GM23338 (cell line): ENCODE data around the gene TIMM22. TPM values are rescaled to one million over a fixed set of nuclear protein-coding genes. Genes with fewer than 3 reads are reported as not detected.

Experiments
- ATAC-seq: fragments of 200-7000 bp; cut with Tn5 transposase; 3 replicates; pipeline ENCODE4 v1.9.1; 2020
- DNase-seq: peaks from one replicate; pipeline ENCODE4 v3.0.0-alpha.2; 2015; ENCODE audit warnings: low spot score
- H2AFZ ChIP-seq: fragments of 200-600 bp; sonication (generic); 2 replicates; pipeline ENCODE4 v1.8.0; 2016; ENCODE audit warnings: antibody characterized with exemption, mild to moderate bottlenecking, moderate library complexity
- H3F3A ChIP-seq: fragments of 200-600 bp; sonication (generic); replicated peaks from 2 replicates; pipeline ENCODE4 v1.8.0; 2017; ENCODE audit warnings: antibody characterized with exemption, mixed run types, low read depth
- H3K27ac ChIP-seq: fragments of 200-600 bp; sonication (generic); 2 replicates; pipeline ENCODE4 v1.6.1; 2016; ENCODE audit warnings: low read depth
- H3K27me3 ChIP-seq: fragments of 200-600 bp; sonication (generic); 2 replicates; pipeline ENCODE4 v1.8.0; 2016; ENCODE audit warnings: mild to moderate bottlenecking, mixed run types, moderate library complexity; ENCODE audit not compliant: insufficient read depth
- H3K36me3 ChIP-seq: fragments of 200-600 bp; sonication (generic); 2 replicates; pipeline ENCODE4 v1.8.0; 2016; ENCODE audit warnings: mild to moderate bottlenecking; ENCODE audit not compliant: insufficient read depth
- H3K4me1 ChIP-seq: fragments of 200-600 bp; sonication (generic); 2 replicates; pipeline ENCODE4 v1.8.0; 2016; ENCODE audit warnings: mild to moderate bottlenecking, moderate library complexity; ENCODE audit not compliant: insufficient read depth
- H3K4me2 ChIP-seq: fragments of 200-600 bp; sonication (generic); 2 replicates; pipeline ENCODE4 v1.7.1; 2017; ENCODE audit warnings: mixed run types
- H3K4me3 ChIP-seq: fragments of 200-600 bp; sonication (generic); 2 replicates; pipeline ENCODE4 v1.6.1; 2016; ENCODE audit warnings: mixed run types
- H3K79me2 ChIP-seq: fragments of 200-600 bp; sonication (generic); replicated peaks from 2 replicates; pipeline ENCODE4 v1.8.0; 2017; ENCODE audit warnings: mild to moderate bottlenecking; ENCODE audit not compliant: insufficient read depth
- H3K9me2 ChIP-seq: fragments of 200-600 bp; sonication (generic); 2 replicates; pipeline ENCODE4 v1.8.0; 2017; ENCODE audit not compliant: insufficient read depth
- H4K20me1 ChIP-seq: fragments of 200-600 bp; sonication (generic); replicated peaks from 2 replicates; pipeline ENCODE4 v1.8.0; 2017; ENCODE audit warnings: mild to moderate bottlenecking; ENCODE audit not compliant: insufficient read depth
- H3K27ac Mint-ChIP-seq: 2 replicates; pipeline ENCODE4 v1.8.0; 2020; ENCODE audit warnings: inconsistent platforms, mild to moderate bottlenecking, moderate library complexity, mixed read lengths
- H3K27me3 Mint-ChIP-seq: 3 replicates; pipeline ENCODE4 v1.8.0; 2022; ENCODE audit warnings: low read depth, mild to moderate bottlenecking, moderate library complexity, mixed read lengths, inconsistent platforms; ENCODE audit not compliant: insufficient read depth, poor library complexity
- H3K36me3 Mint-ChIP-seq: 3 replicates; pipeline ENCODE4 v1.8.0; 2021; ENCODE audit warnings: low read depth, mild to moderate bottlenecking, inconsistent platforms, moderate library complexity, mixed read lengths
- H3K4me1 Mint-ChIP-seq: 3 replicates; pipeline ENCODE4 v1.8.0; 2020; ENCODE audit warnings: mild to moderate bottlenecking, inconsistent platforms, mixed read lengths
- H3K4me3 Mint-ChIP-seq: 3 replicates; pipeline ENCODE4 v1.8.0; 2021; ENCODE audit warnings: moderate library complexity, mild to moderate bottlenecking, inconsistent platforms, mixed read lengths
- H3K9me3 Mint-ChIP-seq: 3 replicates; pipeline ENCODE4 v1.8.0; 2020; ENCODE audit warnings: moderate library complexity, mild to moderate bottlenecking, inconsistent platforms, mixed read lengths
- CREB1 ChIP-seq: fragments of 250-450 bp; sonication (Bioruptor Pico); IDR thresholded peaks from 2 replicates; pipeline ENCODE4 v1.5.0; 2020; ENCODE audit warnings: low read depth, mild to moderate bottlenecking, moderate library complexity
- EZH2 ChIP-seq: fragments of 200-600 bp; sonication (generic); IDR thresholded peaks from one replicate; pipeline ENCODE4 v1.8.0; 2017; ENCODE audit warnings: antibody characterized with exemption, mild to moderate bottlenecking, low read depth; ENCODE audit not compliant: unreplicated experiment
- EZH2phosphoT487 ChIP-seq: fragments of 200-600 bp; sonication (generic); IDR thresholded peaks from one replicate; pipeline ENCODE4 v1.8.1; 2018; ENCODE audit warnings: antibody characterized with exemption; ENCODE audit not compliant: unreplicated experiment
- JUNB ChIP-seq: IDR thresholded peaks from one replicate; pipeline ENCODE4 v1.6.1; 2016; ENCODE audit warnings: antibody characterized with exemption; ENCODE audit not compliant: unreplicated experiment
- NANOG ChIP-seq: IDR thresholded peaks from 2 replicates; pipeline ENCODE4 v1.6.1; 2016; ENCODE audit warnings: antibody characterized with exemption, borderline replicate concordance
- POLR2AphosphoS5 ChIP-seq: IDR thresholded peaks from 2 replicates; pipeline ENCODE4 v1.6.1; 2016; ENCODE audit warnings: antibody characterized with exemption, low read depth
- STAT1 ChIP-seq: IDR thresholded peaks from one replicate; pipeline ENCODE4 v1.6.1; 2016; ENCODE audit warnings: antibody characterized with exemption; ENCODE audit not compliant: unreplicated experiment
- ZNF114 ChIP-seq: fragments of 250-450 bp; sonication (Bioruptor Pico); IDR thresholded peaks from 2 replicates; pipeline ENCODE4 v1.5.0; 2020; ENCODE audit warnings: mild to moderate bottlenecking, moderate library complexity
- ZNF331 ChIP-seq: fragments of 250-450 bp; sonication (Bioruptor Pico); IDR thresholded peaks from 2 replicates; pipeline ENCODE4 v1.5.0; 2020; ENCODE audit warnings: low read depth, mild to moderate bottlenecking, moderate library complexity
- polyA plus RNA-seq: library from polyadenylated mRNA; unstranded; fragments of >200 nt; fragmentation: Nextera tagmentation; extraction: Ambion mirVana; gene quantifications from 2 replicates; pipeline ENCODE4 v1.2.1, GENCODE V29; 2016
- total RNA-seq: library from RNA; depleted of rRNA; stranded (reverse); fragments of >200 nt; shearing (Covaris generic); gene quantifications from 2 replicates; pipeline ENCODE4 v1.2.3, GENCODE V29; 2014
- TF ChIP-seq, protein P1 (sequence below): fragments of 250-450 bp; sonication (Bioruptor Pico); IDR thresholded peaks from 2 replicates; pipeline ENCODE4 v1.5.0; 2020; ENCODE audit warnings: mild to moderate bottlenecking, moderate library complexity
- TF ChIP-seq, protein P2 (sequence below), 2 experiments: fragments of 200-600 bp in 1 of 2; sonication (generic) in 1 of 2; conservative IDR thresholded peaks; 2 replicates each; pipeline versions ENCODE4 v1.5.1 to v1.6.1; 2016 to 2017; ENCODE audit warnings: antibody characterized with exemption in 2 of 2, low read depth in 2 of 2, mild to moderate bottlenecking in 2 of 2, moderate library complexity in 1 of 2
- TF ChIP-seq, protein P3 (sequence below): IDR thresholded peaks from 2 replicates; pipeline ENCODE4 v1.6.1; 2016; ENCODE audit warnings: antibody characterized with exemption
- TF ChIP-seq, protein P4 (sequence below): IDR thresholded peaks from one replicate; pipeline ENCODE4 v1.6.1; 2018; ENCODE audit warnings: antibody characterized with exemption; ENCODE audit not compliant: unreplicated experiment

The TIMM22 gene
- total and polyA plus RNA-seq, 2 experiments from 2014 or later: 21.9 to 24.4 TPM

DNA sequence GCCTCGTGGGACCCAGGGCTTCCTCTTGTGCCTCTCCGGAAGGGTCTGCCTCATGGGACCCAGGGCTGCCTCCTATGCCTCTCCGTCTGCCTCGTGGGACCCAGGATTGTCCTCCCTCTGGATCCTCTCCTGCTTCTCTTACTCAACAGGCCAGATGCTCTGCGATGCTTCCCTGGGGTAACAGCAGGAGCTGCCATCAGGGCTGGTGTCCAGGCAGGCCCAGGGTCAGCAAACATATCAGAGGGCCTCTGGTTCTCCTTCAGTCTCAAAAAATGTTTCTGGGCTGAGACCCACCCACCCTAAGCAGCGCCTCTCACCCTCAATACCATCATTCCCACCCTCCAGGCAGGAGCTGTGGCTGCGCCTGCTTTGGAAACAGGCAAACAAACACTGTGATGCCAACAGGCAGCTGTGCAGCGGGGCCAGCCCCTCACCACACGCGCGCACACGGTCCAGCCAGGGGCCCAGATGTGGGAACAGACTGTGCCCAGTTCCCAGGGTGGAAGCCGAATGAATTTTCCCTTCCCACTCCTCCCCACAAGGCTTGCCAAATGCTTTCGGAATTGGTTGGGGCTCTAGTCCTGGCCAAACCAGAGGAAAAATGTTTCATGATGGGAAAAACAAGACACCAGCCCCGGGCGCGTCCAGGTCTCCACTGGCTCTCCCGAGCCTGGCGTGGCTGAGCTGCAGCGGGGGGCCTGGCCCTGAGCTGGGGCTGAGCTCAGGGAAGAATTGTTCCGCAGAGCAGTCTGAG is 11.3 kb downstream of the TIMM22 start:
- Histone ChIP-seq H3K9me2 (no peaks in the 10 kb centered on the region), H3F3A (0 out of 2 replicates have a peak, but pooled peaks cover 4% of the 10 kb centered on the region), H3K27ac (no peak overlapping the region), H4K20me1 (peaks cover 3% of the 10 kb centered on the region; the same call in 1 of the 2 replicates), H2AFZ (no peak overlapping the region), H3K79me2 (no peaks in the 10 kb centered on the region), H3K36me3 (no peaks in the 10 kb centered on the region), H3K4me3 (no peak overlapping the region), H3K4me2 (no peak overlapping the region), H3K27me3 (no peaks in the 10 kb centered on the region), H3K4me1 (no peaks in the 10 kb centered on the region)
- H3K36me3 Mint-ChIP-seq: peaks cover 11% of the 10 kb centered on the region; the same call in 2 of the 3 replicates
- no peak overlapping the region for H3K4me3 Mint-ChIP-seq
- TF ChIP-seq POLR2AphosphoS5: no peak
- no peak for TF ChIP-seq ZNF114 (CRISPR knock-in tag)
- TF ChIP-seq, protein P1, sequence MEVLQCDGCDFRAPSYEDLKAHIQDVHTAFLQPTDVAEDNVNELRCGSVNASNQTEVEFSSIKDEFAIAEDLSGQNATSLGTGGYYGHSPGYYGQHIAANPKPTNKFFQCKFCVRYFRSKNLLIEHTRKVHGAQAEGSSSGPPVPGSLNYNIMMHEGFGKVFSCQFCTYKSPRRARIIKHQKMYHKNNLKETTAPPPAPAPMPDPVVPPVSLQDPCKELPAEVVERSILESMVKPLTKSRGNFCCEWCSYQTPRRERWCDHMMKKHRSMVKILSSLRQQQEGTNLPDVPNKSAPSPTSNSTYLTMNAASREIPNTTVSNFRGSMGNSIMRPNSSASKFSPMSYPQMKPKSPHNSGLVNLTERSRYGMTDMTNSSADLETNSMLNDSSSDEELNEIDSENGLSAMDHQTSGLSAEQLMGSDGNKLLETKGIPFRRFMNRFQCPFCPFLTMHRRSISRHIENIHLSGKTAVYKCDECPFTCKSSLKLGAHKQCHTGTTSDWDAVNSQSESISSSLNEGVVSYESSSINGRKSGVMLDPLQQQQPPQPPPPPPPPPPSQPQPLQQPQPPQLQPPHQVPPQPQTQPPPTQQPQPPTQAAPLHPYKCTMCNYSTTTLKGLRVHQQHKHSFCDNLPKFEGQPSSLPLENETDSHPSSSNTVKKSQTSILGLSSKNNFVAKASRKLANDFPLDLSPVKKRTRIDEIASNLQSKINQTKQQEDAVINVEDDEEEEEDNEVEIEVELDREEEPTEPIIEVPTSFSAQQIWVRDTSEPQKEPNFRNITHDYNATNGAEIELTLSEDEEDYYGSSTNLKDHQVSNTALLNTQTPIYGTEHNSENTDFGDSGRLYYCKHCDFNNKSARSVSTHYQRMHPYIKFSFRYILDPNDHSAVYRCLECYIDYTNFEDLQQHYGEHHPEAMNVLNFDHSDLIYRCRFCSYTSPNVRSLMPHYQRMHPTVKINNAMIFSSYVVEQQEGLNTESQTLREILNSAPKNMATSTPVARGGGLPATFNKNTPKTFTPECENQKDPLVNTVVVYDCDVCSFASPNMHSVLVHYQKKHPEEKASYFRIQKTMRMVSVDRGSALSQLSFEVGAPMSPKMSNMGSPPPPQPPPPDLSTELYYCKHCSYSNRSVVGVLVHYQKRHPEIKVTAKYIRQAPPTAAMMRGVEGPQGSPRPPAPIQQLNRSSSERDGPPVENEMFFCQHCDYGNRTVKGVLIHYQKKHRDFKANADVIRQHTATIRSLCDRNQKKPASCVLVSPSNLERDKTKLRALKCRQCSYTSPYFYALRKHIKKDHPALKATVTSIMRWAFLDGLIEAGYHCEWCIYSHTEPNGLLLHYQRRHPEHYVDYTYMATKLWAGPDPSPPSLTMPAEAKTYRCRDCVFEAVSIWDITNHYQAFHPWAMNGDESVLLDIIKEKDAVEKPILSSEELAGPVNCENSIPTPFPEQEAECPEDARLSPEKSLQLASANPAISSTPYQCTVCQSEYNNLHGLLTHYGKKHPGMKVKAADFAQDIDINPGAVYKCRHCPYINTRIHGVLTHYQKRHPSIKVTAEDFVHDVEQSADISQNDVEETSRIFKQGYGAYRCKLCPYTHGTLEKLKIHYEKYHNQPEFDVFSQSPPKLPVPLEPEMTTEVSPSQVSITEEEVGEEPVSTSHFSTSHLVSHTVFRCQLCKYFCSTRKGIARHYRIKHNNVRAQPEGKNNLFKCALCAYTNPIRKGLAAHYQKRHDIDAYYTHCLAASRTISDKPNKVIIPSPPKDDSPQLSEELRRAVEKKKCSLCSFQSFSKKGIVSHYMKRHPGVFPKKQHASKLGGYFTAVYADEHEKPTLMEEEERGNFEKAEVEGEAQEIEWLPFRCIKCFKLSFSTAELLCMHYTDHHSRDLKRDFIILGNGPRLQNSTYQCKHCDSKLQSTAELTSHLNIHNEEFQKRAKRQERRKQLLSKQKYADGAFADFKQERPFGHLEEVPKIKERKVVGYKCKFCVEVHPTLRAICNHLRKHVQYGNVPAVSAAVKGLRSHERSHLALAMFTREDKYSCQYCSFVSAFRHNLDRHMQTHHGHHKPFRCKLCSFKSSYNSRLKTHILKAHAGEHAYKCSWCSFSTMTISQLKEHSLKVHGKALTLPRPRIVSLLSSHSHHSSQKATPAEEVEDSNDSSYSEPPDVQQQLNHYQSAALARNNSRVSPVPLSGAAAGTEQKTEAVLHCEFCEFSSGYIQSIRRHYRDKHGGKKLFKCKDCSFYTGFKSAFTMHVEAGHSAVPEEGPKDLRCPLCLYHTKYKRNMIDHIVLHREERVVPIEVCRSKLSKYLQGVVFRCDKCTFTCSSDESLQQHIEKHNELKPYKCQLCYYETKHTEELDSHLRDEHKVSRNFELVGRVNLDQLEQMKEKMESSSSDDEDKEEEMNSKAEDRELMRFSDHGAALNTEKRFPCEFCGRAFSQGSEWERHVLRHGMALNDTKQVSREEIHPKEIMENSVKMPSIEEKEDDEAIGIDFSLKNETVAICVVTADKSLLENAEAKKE (CRISPR knock-in tag): no peak
- TF ChIP-seq, protein P2, sequence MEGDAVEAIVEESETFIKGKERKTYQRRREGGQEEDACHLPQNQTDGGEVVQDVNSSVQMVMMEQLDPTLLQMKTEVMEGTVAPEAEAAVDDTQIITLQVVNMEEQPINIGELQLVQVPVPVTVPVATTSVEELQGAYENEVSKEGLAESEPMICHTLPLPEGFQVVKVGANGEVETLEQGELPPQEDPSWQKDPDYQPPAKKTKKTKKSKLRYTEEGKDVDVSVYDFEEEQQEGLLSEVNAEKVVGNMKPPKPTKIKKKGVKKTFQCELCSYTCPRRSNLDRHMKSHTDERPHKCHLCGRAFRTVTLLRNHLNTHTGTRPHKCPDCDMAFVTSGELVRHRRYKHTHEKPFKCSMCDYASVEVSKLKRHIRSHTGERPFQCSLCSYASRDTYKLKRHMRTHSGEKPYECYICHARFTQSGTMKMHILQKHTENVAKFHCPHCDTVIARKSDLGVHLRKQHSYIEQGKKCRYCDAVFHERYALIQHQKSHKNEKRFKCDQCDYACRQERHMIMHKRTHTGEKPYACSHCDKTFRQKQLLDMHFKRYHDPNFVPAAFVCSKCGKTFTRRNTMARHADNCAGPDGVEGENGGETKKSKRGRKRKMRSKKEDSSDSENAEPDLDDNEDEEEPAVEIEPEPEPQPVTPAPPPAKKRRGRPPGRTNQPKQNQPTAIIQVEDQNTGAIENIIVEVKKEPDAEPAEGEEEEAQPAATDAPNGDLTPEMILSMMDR (conservative IDR thresholded peaks at IDR 0.05; ENCODE audit: low read depth in 2 of 2): no peak
- TF ChIP-seq JUNB: no peak
- TF ChIP-seq, protein P3, sequence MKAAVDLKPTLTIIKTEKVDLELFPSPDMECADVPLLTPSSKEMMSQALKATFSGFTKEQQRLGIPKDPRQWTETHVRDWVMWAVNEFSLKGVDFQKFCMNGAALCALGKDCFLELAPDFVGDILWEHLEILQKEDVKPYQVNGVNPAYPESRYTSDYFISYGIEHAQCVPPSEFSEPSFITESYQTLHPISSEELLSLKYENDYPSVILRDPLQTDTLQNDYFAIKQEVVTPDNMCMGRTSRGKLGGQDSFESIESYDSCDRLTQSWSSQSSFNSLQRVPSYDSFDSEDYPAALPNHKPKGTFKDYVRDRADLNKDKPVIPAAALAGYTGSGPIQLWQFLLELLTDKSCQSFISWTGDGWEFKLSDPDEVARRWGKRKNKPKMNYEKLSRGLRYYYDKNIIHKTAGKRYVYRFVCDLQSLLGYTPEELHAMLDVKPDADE: no peak
- TF ChIP-seq CREB1: no peak
- TF ChIP-seq NANOG: no peak
- TF ChIP-seq, protein P4, sequence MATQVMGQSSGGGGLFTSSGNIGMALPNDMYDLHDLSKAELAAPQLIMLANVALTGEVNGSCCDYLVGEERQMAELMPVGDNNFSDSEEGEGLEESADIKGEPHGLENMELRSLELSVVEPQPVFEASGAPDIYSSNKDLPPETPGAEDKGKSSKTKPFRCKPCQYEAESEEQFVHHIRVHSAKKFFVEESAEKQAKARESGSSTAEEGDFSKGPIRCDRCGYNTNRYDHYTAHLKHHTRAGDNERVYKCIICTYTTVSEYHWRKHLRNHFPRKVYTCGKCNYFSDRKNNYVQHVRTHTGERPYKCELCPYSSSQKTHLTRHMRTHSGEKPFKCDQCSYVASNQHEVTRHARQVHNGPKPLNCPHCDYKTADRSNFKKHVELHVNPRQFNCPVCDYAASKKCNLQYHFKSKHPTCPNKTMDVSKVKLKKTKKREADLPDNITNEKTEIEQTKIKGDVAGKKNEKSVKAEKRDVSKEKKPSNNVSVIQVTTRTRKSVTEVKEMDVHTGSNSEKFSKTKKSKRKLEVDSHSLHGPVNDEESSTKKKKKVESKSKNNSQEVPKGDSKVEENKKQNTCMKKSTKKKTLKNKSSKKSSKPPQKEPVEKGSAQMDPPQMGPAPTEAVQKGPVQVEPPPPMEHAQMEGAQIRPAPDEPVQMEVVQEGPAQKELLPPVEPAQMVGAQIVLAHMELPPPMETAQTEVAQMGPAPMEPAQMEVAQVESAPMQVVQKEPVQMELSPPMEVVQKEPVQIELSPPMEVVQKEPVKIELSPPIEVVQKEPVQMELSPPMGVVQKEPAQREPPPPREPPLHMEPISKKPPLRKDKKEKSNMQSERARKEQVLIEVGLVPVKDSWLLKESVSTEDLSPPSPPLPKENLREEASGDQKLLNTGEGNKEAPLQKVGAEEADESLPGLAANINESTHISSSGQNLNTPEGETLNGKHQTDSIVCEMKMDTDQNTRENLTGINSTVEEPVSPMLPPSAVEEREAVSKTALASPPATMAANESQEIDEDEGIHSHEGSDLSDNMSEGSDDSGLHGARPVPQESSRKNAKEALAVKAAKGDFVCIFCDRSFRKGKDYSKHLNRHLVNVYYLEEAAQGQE: no peak
- no peak for TF ChIP-seq EZH2phosphoT487
- TF ChIP-seq STAT1: no peak
- TF ChIP-seq ZNF331: no peak
- no peak for TF ChIP-seq EZH2
- ATAC-seq: no peak
- no peak for DNase-seq
- no peak overlapping the region for H3K27ac Mint-ChIP-seq
- peaks cover 14% of the 10 kb centered on the region for H3K4me1 Mint-ChIP-seq
- no peaks in the 10 kb centered on the region; the same call in 2 of the 3 replicates for H3K9me3 Mint-ChIP-seq
- peaks cover 4% of the 10 kb centered on the region for H3K27me3 Mint-ChIP-seq
